PFSK-1 (cell line): Measurements from ENCODE around the gene ZBTB48.

ENCODE experiments used
- FOXP2 ChIP-seq: optimal IDR thresholded peaks from 2 replicates; pipeline ENCODE3; 2011; ENCODE audit warnings: borderline replicate concordance, control low read depth, inconsistent platforms; ENCODE audit not compliant: insufficient read depth; ENCODE audit errors: extremely low read length, extremely low read depth
- POLR2AphosphoS5 ChIP-seq: IDR thresholded peaks from 2 replicates; pipeline ENCODE4 v1.6.1; 2012; ENCODE audit warnings: low read depth, mild to moderate bottlenecking, control low read depth, low read length, moderate library complexity
- REST ChIP-seq, 2 experiments: IDR thresholded peaks; 2 replicates each; pipeline versions ENCODE4 v1.6.1 to v1.8.0; 2011 to 2012; ENCODE audit warnings: low read depth in 2 of 2, low read length in 2 of 2, control low read depth in 1 of 2, inconsistent platforms in 1 of 2, mild to moderate bottlenecking in 1 of 2, moderate library complexity in 1 of 2; ENCODE audit not compliant: insufficient read depth in 1 of 2
- SIN3A ChIP-seq: IDR thresholded peaks from 2 replicates; pipeline ENCODE4 v1.6.1; 2012; ENCODE audit warnings: mild to moderate bottlenecking, low read length, moderate library complexity, borderline replicate concordance; ENCODE audit not compliant: insufficient read depth
- TAF1 ChIP-seq: IDR thresholded peaks from 2 replicates; pipeline ENCODE4 v1.6.1; 2012; ENCODE audit warnings: low read length, control low read depth, borderline replicate concordance; ENCODE audit not compliant: insufficient read depth

ZBTB48 gene

GRCh38 chr1:6586404-6586816, 6.6 kb downstream of the ZBTB48 start:
- TF ChIP-seq TAF1 (no peak), REST (IDR thresholded peaks at IDR 0.05; ENCODE audit: insufficient read depth in 1 of 2, low read depth in 2 of 2, low read length in 2 of 2) (no peak), SIN3A (no peak), FOXP2 (no peak), POLR2AphosphoS5 (no peak)

- TF ChIP-seq FOXP2 (no peak), REST (IDR thresholded peaks at IDR 0.05; ENCODE audit: insufficient read depth in 1 of 2, low read depth in 2 of 2, low read length in 2 of 2) (no peak), POLR2AphosphoS5 (no peak), TAF1 (no peak), SIN3A (no peak)
These were observed 7.6 kb downstream of the ZBTB48 start for GRCh38 chr1:6587261-6588005.

- TF ChIP-seq TAF1, result no peak
- TF ChIP-seq SIN3A, result no peak
- no peak for TF ChIP-seq POLR2AphosphoS5
- TF ChIP-seq FOXP2, result no peak
- no peak for TF ChIP-seq REST (IDR thresholded peaks at IDR 0.05; ENCODE audit: insufficient read depth in 1 of 2, low read depth in 2 of 2, low read length in 2 of 2)
These were observed 8.5 kb downstream of the ZBTB48 start for GRCh38 chr1:6588128-6588892.

GRCh38 chr1:6588893-6589520, 9.2 kb downstream of the ZBTB48 start:
- TF ChIP-seq TAF1 (no peak), SIN3A (no peak), POLR2AphosphoS5 (no peak), FOXP2 (no peak), REST (IDR thresholded peaks at IDR 0.05; ENCODE audit: insufficient read depth in 1 of 2, low read depth in 2 of 2, low read length in 2 of 2) (no peak)
